ENCODE data around the gene GOSR1. TPM values are rescaled to one million over a fixed set of nuclear protein-coding genes. Genes with fewer than 3 reads are reported as not detected.
"Not testable (repeated sequence)": the region's sequence is repeated elsewhere in the genome, so short reads cannot be mapped to it uniquely, and the experiment has no call there.

The GOSR1 gene
- total RNA-seq, 6 experiments from 2014 or later, result 20.0 to 33.7 (median 27.1) TPM

GRCh38 chr17:30550512-30551273 is 73.5 kb downstream of the GOSR1 start:
- H3K4me3 ChIP-seq, result no peak overlapping the region
- ATAC-seq (no peak), DNase-seq (no peak)
- H3K4me1 ChIP-seq, result no peaks in the 10 kb centered on the region
- no peak for TF ChIP-seq CTCF (IDR thresholded peaks at IDR 0.05)
- no peak for TF ChIP-seq POLR2A (IDR thresholded peaks at IDR 0.05)
- no peaks in the 10 kb centered on the region for H3K27me3 ChIP-seq
- 52% methylated on average over 4 of the region's 10 CpGs for WGBS (ENCODE audit: insufficient coverage, low coverage, low lambda C conversion rate, missing lambda C conversion rate)
- no peaks in the 10 kb centered on the region for H3K9me3 ChIP-seq
- no peak overlapping the region for H3K27ac ChIP-seq
- H3K36me3 ChIP-seq, result no peaks in the 10 kb centered on the region
- intact Hi-C loops (cut with DNase I), result no loop called here

GRCh38 chr17:30551274-30551995 is 74.2 kb downstream of the GOSR1 start:
- H3K36me3 ChIP-seq; H3K27ac ChIP-seq; H3K27me3 ChIP-seq; DNase-seq; H3K9me3 ChIP-seq; H3K4me1 ChIP-seq; H3K4me3 ChIP-seq; intact Hi-C loops (cut with DNase I); ATAC-seq: not testable (repeated sequence)
- 78% methylated on average over 6 of the region's 9 CpGs for WGBS (ENCODE audit: insufficient coverage, low coverage, low lambda C conversion rate, missing lambda C conversion rate)

- no peak for ATAC-seq
- intact Hi-C loops (cut with DNase I), result no loop called here
- WGBS (ENCODE audit: insufficient coverage, low coverage, low lambda C conversion rate, missing lambda C conversion rate), result 70% methylated on average over 2 of the region's 9 CpGs
- Histone ChIP-seq H3K27ac (no peak overlapping the region), H3K9me3 (no peaks in the 10 kb centered on the region), H3K36me3 (no peaks in the 10 kb centered on the region), H3K27me3 (no peaks in the 10 kb centered on the region), H3K4me1 (no peaks in the 10 kb centered on the region), H3K4me3 (no peak overlapping the region)
- TF ChIP-seq CTCF (IDR thresholded peaks at IDR 0.05) (no peak), POLR2A (IDR thresholded peaks at IDR 0.05) (no peak)
- DNase-seq, result no peak
These were observed 74.8 kb downstream of the GOSR1 start for GRCh38 chr17:30551996-30552339.

- DNase-seq, result no peak
- no peak overlapping the region for H3K4me3 ChIP-seq
- WGBS (ENCODE audit: insufficient coverage, low coverage, low lambda C conversion rate, missing lambda C conversion rate), result no CpG with 5 or more reads among the region's 10 CpGs
- TF ChIP-seq POLR2A (IDR thresholded peaks at IDR 0.05) (no peak), CTCF (IDR thresholded peaks at IDR 0.05) (no peak)
- H3K27me3 ChIP-seq, result no peaks in the 10 kb centered on the region
- no peak overlapping the region for H3K27ac ChIP-seq
- ATAC-seq, result no peak
- H3K36me3 ChIP-seq, result no peaks in the 10 kb centered on the region
- intact Hi-C loops (cut with DNase I), result no loop called here
- no peaks in the 10 kb centered on the region for H3K9me3 ChIP-seq
- no peaks in the 10 kb centered on the region for H3K4me1 ChIP-seq
These were observed 75.9 kb downstream of the GOSR1 start for GRCh38 chr17:30552994-30553566.

- H3K4me1 ChIP-seq; H3K27ac ChIP-seq; H3K4me3 ChIP-seq; H3K9me3 ChIP-seq; H3K27me3 ChIP-seq; intact Hi-C loops (cut with DNase I); DNase-seq; ATAC-seq; H3K36me3 ChIP-seq: not testable (repeated sequence)
- no CpG with 5 or more reads among the region's 4 CpGs for WGBS (ENCODE audit: insufficient coverage, low coverage, low lambda C conversion rate, missing lambda C conversion rate)
These were observed 76.7 kb downstream of the GOSR1 start for GRCh38 chr17:30553823-30554440.

Measured in right lobe of liver (tissue), 6 donors.